HG02623 (cell line): ENCODE results near the gene TFDP2.
"Not testable (repeated sequence)": the region's sequence is repeated elsewhere in the genome, so short reads cannot be mapped to it uniquely, and the experiment has no call there.

Source experiments
- ATAC-seq: cut with Tn5 transposase; IDR thresholded peaks from one replicate; pipeline ENCODE4 v1.9.1; 2021; ENCODE audit warnings: moderate library complexity; ENCODE audit not compliant: unreplicated experiment

Gene TFDP2

GRCh38 chr3:141930801-141931200, 218.5 kb downstream of the TFDP2 start:
- no peak for ATAC-seq

DNA sequence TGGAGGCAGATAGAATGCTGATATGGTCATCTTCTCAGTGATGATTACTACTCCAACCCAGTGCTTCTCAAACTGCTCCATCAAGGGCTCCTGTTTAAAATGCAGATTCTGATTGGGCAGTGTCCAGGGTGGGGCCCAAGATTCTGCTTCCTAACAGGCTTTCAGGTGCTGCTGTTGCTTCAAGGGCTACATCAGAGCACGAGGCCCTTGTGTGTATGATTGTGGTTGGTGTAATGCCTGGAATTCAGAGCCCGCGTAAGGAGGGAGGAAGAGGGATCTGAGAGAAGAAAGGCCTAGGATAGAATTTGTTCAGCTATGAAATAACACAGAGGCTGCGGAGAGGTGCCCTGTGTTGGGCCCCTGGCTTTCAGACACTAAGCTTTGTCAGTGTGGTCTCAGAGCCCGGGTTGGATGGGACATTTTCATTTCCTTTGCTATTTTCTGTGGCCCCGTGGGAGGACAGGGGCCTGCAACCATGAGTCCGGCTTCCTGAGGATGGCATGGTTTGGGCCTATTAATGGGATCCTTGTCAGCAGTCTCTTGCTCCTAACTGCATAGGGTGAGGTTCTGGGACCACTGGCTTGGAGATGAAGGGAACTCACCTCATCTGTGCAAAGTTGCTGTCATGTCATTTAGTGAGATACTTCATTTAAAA, 219.9 kb downstream of the TFDP2 start:
- no peak for ATAC-seq

DNA sequence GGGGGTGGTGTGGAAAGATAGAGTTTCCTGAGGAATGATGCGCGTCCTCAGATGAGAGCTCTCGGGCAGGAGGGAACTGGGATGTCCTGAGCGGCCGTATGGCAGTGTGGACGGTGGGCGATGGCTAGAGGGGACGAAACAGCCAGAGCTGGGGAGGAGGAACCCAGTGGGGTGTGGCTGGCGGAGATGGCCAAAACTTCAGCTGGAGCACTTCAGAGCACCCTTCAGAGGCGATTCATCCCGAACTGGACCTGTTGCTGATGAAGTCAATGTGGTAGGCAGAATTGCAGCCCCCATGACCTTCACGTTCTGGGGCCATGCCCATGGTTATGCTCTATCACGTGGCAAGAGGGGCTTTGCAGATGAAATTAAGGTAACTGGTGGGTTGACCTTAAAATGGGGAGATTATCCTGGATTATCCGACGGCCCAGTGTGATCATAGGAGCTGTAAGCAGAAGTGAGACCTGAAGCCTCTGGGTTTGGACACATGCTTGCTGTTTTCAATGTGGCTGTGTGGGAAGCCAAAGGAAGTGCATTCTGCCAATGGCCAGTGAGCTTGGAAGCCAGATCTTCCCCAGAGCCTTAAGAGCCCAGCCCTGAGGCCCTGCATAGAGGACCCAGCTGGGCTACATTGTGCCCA, 220.6 kb downstream of the TFDP2 start:
- ATAC-seq, result no peak

DNA sequence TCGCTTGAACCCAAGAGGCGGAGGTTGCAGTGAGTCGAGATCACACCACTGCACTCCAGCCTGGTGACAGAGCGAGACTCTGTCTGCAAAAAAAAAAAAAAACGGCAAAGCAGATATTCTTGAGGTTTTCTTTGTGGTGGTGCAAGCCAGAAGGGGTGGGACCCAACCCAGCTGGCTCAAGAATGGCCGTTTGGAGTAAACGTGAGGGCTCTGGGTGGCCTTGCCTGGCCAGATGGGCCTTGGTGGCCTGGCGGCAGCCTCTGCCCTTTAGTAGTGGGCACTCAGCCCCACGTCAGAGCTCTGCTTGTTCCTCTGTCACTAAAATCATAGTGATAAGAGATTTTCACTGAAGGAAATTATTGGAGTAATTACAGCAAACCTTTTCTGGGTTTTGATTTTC, 222.4 kb downstream of the TFDP2 start:
- ATAC-seq, result no peak

DNA sequence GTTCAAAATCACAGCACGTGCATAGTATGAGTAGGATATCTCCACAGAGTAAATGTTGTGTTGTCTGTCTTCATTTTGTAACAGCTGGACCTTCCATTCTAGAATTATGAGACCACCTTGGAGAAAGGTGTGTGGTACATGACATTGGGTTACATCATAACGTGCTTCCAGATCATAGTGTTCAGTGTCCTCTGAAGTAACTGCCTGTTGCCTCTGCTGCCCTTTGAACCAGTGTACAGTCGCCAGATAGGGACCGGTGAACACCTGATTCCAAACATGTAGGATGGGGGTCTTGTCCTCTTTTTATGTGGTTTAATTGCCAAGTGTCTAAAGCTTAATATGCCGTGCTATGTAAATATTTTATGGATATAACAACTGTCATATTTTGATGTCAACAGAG, 223.7 kb downstream of the TFDP2 start:
- ATAC-seq, result not testable (repeated sequence)

GRCh38 chr3:141921316-141921715, 228.0 kb downstream of the TFDP2 start:
- ATAC-seq, result no peak

DNA sequence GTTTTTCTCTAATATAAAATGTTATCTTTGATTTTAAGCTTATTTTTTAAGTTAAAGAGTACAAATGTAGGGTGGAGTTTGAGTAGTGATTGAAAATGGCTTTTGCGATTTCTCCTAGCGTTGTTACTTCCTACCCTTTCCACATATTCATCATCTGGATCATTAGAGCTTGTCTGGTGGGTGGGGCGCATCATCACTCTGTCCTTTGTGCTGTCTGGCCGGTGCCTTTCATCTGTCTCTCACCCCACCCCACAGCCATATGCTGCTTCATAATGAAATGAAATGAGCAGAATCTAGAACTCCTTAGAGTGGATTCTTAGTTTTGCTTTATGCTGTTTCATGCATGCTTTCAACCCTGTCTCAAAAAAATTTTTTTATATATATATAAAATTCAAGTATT, 228.6 kb downstream of the TFDP2 start:
- ATAC-seq, result no peak

DNA sequence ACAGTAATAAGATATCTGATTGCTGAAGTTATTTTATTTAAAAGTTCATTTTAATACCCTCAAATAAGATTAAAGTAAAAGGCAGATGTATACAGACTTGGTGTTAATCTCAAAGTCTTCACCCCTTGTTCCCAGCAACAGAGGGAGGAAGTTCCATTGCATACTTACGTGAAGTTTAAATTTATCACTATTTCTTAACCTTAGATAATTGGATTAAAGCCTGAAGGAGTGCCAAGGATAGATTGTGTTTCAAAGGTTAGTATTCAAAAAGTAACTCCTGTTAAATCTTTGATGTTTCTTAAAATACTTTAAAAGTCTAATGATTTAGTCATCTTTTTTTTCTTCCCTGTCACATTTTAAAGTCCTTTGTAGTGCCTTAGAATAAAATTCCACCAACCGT, 233.6 kb downstream of the TFDP2 start:
- no peak for ATAC-seq

DNA sequence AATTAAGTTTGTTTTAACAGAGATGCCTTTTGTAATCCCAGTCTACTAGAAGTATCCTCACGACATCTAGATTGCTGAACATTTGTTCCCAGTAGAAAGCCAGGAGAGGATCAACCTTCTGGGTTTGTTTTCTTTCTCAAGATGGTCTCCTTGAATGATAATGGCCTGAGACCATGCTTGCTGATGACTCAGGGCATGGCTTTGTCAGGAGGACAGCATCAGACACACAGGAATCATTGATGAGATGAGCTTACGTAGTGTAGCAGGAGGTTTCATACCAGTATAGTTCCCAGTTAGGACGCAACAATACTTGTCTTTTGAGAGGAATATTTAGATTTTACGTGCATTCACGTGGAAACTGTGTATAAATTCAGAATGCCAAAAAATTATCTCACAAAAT, 234.3 kb downstream of the TFDP2 start:
- no peak for ATAC-seq

- ATAC-seq, result no peak
Measured at GRCh38 chr3:141914311-141914710, 235.0 kb downstream of the TFDP2 start.

DNA sequence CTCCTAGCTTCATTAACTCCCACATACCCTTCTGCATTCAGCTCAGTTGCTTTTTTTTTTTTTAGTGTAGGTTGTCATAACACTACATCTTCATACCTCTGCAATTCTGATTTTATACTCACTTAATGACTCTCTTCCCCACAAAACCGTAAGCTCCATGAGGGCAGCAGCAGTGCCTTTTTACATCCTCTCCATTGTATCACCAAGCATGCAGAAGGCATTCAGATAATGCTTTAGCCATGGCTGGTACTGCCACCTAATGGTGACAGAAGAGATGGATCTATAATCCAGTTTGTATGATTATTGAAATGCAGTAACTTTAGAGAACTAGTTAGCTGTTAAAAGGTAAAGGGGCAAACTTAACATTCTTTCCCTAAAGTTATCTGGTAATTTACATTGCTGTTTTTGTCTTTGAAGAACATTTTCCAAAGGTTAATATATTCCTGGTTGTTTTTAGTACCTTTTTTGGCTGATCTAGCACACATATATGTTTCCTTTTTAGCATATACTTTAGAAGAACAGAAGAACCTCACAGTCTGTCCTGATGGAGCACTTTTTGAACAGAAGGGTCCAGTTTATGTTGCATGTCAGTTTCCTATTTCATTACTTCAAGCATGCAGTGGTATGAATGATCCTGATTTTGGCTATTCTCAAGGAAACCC, 236.1 kb downstream of the TFDP2 start:
- peak; percentile 84 for ATAC-seq

DNA sequence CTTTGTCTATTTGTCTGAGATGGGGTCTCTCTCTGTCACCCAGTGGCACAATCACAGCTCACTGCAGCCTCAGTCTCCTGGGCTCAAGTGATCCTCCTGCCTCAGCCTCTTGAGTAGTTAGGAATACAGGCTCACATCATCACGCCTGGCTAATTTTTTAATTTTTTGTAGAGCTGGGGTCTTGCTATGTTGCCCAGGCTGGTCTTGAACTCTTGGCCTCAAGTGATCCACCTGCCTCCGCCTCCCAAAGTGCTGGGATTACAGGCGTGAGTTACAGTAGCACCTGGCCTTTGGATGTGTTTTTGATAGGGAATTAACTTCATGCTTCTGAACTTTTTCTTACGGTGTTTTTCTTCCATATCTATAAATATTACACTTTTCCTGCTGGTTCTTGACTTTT, 239.4 kb downstream of the TFDP2 start:
- ATAC-seq, result not testable (repeated sequence)

- no peak for ATAC-seq
Measured at GRCh38 chr3:141909408-141909807, 239.9 kb downstream of the TFDP2 start.

GRCh38 chr3:141905129-141905528, 244.2 kb downstream of the TFDP2 start:
- no peak for ATAC-seq

- no peak for ATAC-seq
Measured at GRCh38 chr3:141904203-141904602, 245.1 kb downstream of the TFDP2 start.

- ATAC-seq, result no peak
Measured at GRCh38 chr3:141901914-141902313, 247.4 kb downstream of the TFDP2 start.

GRCh38 chr3:141900343-141900742, 249.0 kb downstream of the TFDP2 start:
- ATAC-seq, result no peak

DNA sequence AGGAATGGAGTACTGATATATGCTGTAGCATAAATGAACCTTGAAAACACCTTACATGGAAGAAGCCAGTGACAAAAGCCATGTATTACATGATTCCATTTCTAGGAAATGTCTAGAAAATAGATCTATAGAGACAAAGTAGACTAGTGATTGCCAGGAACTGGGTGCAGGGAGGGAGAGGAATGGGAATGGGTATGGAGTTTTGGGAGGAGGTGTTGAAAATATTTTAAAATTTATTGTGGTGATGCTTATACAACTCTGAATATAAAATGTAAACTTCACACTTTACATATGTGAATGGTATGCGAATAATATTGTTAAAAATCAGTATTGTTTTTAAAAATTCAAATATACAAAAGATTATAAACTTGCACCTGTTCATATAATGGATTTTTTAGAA, 250.4 kb downstream of the TFDP2 start:
- ATAC-seq, result no peak

DNA sequence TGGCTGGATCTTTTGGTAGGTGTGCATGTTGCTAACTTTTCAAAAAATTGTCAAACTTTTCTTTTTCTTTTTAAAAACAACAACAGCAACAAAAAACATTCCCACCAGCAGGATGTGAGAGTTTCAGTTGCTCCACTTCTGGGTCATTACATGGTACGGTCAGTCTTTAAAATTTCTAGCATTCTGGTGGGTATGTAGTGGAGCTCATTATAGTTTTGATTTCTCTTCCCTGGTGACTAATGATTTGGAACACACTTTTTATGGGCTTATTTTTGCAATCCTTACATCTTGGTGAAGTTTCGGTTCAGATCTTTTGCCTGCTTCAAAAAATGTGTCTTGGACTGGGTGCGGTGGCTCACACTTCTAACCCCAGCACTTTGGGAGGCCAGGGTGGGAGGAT, 253.6 kb downstream of the TFDP2 start:
- no peak for ATAC-seq

DNA sequence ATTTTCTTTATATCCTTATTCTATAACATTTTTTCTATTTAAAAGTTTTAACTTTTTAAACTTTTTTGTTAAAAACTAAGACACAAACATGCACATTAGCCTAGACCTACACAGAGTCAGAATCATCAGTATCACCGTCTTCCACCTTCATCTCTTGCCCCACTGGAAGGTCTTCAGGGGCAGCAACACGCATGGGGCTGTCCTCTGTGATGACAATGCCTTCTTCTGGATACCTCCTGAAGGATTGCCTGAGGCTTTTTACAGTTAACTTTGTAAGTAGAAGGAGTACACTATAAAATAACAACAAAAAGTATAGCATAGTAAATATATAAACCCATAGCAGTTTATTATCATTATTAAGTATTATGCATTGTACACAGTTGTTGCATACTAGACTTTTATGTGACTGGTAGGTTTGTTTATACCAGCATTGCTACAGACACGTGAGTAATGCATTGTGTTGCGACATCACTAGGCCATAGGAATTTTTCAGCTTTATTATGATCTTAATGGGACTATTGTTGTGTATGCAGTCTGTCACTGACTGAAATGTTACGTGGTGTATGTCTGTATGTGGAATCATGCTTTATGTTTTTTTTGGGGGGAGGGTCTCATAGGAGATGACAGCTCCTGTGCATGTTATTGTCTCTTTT, 254.7 kb downstream of the TFDP2 start:
- ATAC-seq, result no peak
